Measurements from ENCODE around the gene TAS2R19.

DNA sequence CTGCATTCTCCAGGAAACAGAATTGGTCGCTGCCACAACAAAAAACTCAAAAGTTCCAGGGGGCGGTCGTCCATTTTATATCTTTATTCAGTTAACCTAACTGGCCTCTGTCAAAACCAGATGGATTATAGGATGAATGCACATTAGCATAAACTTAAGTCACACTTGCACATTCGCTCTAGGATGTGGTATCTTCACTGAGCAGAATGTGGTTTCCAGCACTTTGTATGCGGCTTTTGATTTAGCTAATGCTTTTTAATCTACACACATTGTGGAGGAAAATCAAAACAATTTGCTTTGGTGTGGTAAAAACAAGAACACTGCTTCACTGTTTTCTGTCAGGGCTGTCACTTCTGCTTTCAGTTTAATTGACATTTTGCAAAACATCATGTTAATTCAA, 40.2 kb downstream of the TAS2R19 start:
- TF ChIP-seq CTCF (IDR thresholded peaks at IDR 0.05; ENCODE audit: poor library complexity, severe bottlenecking) (no peak), REST (IDR thresholded peaks at IDR 0.05; ENCODE audit: borderline replicate concordance) (no peak), POLR2AphosphoS5 (IDR thresholded peaks at IDR 0.05) (no peak)
